Upper lobe of left lung (tissue), 6 donors: ENCODE data around the gene FAAP24. TPM values are rescaled to one million over a fixed set of nuclear protein-coding genes. Genes with fewer than 3 reads are reported as not detected.
"Not testable (repeated sequence)": the region's sequence is repeated elsewhere in the genome, so short reads cannot be mapped to it uniquely, and the experiment has no call there.

Experiments
- ATAC-seq, 2 donors: fragments of 200-7000 bp; cut with Tn5 transposase; one replicate each; pipeline ENCODE4 v1.9.1; 2022; ENCODE audit warnings: mild to moderate bottlenecking in 2 of 2, moderate library complexity in 2 of 2; ENCODE audit not compliant: low FRiP score in 2 of 2
- DNase-seq, 2 donors: peaks; one replicate each; pipeline ENCODE4 v3.0.0-alpha.2; 2019 to 2020
- H3K27ac ChIP-seq, 4 donors: fragments of 200-600 bp; sonication (generic); one replicate each; pipeline ENCODE4 v1.5.1; 2016 to 2019
- H3K27me3 ChIP-seq, 4 donors: fragments of 200-600 bp; sonication (generic); one replicate each; pipeline ENCODE4 v1.5.1; 2017 to 2019
- H3K36me3 ChIP-seq, 4 donors: fragments of 200-600 bp; sonication (generic); one replicate each; pipeline ENCODE4 v1.5.1; 2016 to 2019
- H3K4me1 ChIP-seq, 4 donors: fragments of 200-600 bp; sonication (generic); one replicate each; pipeline ENCODE4 v1.5.1; 2018 to 2019
- H3K4me3 ChIP-seq, 4 donors: fragments of 200-600 bp; sonication (generic); one replicate each; pipeline ENCODE4 v1.5.1; 2017 to 2019; ENCODE audit warnings: mild to moderate bottlenecking in 2 of 4, moderate library complexity in 1 of 4
- H3K9me3 ChIP-seq, 4 donors: fragments of 200-600 bp; sonication (generic); one replicate each; pipeline ENCODE4 v1.5.1; 2018 to 2019
- EP300 ChIP-seq, 4 donors: sonication (generic); formaldehyde crosslinking; IDR thresholded peaks; one replicate each; pipeline ENCODE4 v1.5.1; 2017; ENCODE audit warnings: antibody characterized with exemption in 4 of 4, control low read depth in 2 of 4
- POLR2A ChIP-seq, 4 donors: fragments of 450-650 bp; IDR thresholded peaks; one replicate each; pipeline ENCODE4 v1.5.1; 2016 to 2017; ENCODE audit warnings: antibody characterized with exemption in 4 of 4, mild to moderate bottlenecking in 2 of 4
- POLR2AphosphoS5 ChIP-seq, 2 donors: sonication (generic); formaldehyde crosslinking; IDR thresholded peaks; one replicate each; pipeline ENCODE4 v1.5.1; 2017; ENCODE audit warnings: antibody characterized with exemption in 2 of 2
- WGBS, 2 donors: methylation state at CpG; one replicate each; pipeline ENCODE4 v1.1.5; 2017 to 2018; 5-methylcytosine and 5-hydroxymethylcytosine counted together
- total RNA-seq, 6 donors: library from RNA; depleted of rRNA in 4 of 6; stranded (reverse); fragments of >200 nt in 4 of 6; gene quantifications; one replicate each; pipeline versions ENCODE4 v1.1.0 to v1.2.1, GENCODE V29; 2016 to 2021
- TF ChIP-seq, protein P1 (sequence below), 6 experiments: fragments of 450-650 bp in 4 of 6; fragments of 200-600 bp in 2 of 6; sonication (generic) in 2 of 6; IDR thresholded peaks; one replicate each; pipeline ENCODE4 v1.5.1; 2016 to 2019; ENCODE audit warnings: antibody characterized with exemption in 6 of 6
- donor health status: DM: no; HTN: no; CAD: no; lungs with moderate emphysema.
- donor health status: DM: no; HTN: yes; CAD: no; lungs with severe emphysema.

Gene FAAP24
- total RNA-seq, 6 donors from 2014 or later = 1.4 to 7.3 (median 2.0) TPM; not detected in 1

DNA sequence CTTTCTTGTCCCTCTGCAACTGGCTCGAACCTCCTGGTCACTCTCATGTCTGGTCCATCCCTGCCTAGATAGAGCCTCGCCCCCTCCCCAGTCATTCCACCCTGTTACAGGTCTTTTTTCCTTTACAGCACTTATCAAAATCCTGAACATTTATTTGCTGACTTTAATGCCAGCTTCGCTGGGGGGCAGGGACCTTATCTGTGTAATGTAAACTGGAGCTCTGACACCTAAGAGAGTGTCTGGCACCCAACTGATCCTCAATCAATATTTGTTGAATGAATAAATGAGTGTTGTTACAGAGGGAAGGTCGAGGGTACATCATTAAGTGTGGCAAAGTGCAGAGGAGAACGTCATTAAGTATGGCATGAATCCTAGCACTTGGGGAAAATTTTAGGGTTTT lies 16.7 kb downstream of the FAAP24 start:
- Histone ChIP-seq H3K4me1 (no peaks in the 10 kb centered on the region), H3K27me3 (no peaks in the 10 kb centered on the region), H3K9me3 (no peaks in the 10 kb centered on the region), H3K4me3 (no peak overlapping the region), H3K36me3 (peaks cover 0 to 12% (median 0%) of the 10 kb centered on the region in 4 donors), H3K27ac (no peak overlapping the region)
- WGBS, 2 donors = 60 to 65% methylated on average over 5 of the region's 5 CpGs
- ATAC-seq (no peak), DNase-seq (no peak)
- TF ChIP-seq, protein P1, sequence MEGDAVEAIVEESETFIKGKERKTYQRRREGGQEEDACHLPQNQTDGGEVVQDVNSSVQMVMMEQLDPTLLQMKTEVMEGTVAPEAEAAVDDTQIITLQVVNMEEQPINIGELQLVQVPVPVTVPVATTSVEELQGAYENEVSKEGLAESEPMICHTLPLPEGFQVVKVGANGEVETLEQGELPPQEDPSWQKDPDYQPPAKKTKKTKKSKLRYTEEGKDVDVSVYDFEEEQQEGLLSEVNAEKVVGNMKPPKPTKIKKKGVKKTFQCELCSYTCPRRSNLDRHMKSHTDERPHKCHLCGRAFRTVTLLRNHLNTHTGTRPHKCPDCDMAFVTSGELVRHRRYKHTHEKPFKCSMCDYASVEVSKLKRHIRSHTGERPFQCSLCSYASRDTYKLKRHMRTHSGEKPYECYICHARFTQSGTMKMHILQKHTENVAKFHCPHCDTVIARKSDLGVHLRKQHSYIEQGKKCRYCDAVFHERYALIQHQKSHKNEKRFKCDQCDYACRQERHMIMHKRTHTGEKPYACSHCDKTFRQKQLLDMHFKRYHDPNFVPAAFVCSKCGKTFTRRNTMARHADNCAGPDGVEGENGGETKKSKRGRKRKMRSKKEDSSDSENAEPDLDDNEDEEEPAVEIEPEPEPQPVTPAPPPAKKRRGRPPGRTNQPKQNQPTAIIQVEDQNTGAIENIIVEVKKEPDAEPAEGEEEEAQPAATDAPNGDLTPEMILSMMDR (IDR thresholded peaks at IDR 0.05) = no peak
- no peak for TF ChIP-seq EP300 (IDR thresholded peaks at IDR 0.05)
- TF ChIP-seq POLR2AphosphoS5 (IDR thresholded peaks at IDR 0.05) = no peak
- TF ChIP-seq POLR2A (IDR thresholded peaks at IDR 0.05) = no peak

DNA sequence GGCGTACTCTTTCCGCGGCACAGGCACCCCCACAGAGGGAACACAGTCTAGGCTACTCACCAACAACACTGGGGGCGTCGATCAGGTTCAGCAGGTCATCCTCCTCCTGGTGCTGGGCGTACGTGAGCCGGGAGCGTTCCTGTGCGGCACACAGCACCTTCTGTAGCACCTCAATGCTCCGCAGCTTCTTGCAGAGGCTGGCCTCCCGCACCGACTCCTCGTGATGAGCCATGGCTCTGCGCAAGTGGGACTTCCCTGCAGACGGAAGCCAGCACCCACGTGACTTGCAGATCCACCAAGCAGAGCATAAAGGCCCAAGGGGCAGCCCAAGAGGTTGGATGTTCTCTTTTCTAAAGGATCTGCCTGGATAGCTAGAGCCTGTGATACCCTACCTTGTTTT lies 23.9 kb downstream of the FAAP24 start:
- WGBS, 2 donors = 73 to 90% methylated on average over 10 to 17 of the region's 17 CpGs
- H3K4me1 ChIP-seq, H3K27ac ChIP-seq, H3K36me3 ChIP-seq, H3K27me3 ChIP-seq, H3K4me3 ChIP-seq, H3K9me3 ChIP-seq: not testable (repeated sequence)
- ATAC-seq (peak; percentile 20 to 25), DNase-seq (peak in 1 of 2 donors; percentile 44)

DNA sequence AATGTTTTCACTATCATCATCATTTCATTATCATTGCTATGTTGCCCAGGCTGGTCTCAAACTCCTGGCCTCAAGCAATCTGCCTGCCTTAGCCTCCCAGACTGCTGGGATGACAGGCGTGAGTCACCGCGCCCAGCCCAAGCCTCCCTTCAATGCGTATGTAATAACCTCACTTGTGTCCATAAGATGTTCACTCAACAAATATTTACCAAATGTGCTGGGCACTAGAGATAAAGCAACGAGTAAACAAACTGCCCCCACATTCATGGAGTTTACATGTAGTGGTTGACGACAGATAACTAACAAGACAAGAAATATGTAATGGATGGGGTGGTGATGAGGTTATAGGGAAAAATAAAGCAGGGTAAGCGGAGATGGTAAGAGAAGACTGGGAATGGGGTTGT lies 25.0 kb downstream of the FAAP24 start:
- H3K4me1 ChIP-seq, DNase-seq, H3K4me3 ChIP-seq, H3K27me3 ChIP-seq, H3K9me3 ChIP-seq, H3K36me3 ChIP-seq, H3K27ac ChIP-seq, ATAC-seq: not testable (repeated sequence)
- WGBS, 2 donors = 67 to 74% methylated on average over 7 of the region's 7 CpGs

DNA sequence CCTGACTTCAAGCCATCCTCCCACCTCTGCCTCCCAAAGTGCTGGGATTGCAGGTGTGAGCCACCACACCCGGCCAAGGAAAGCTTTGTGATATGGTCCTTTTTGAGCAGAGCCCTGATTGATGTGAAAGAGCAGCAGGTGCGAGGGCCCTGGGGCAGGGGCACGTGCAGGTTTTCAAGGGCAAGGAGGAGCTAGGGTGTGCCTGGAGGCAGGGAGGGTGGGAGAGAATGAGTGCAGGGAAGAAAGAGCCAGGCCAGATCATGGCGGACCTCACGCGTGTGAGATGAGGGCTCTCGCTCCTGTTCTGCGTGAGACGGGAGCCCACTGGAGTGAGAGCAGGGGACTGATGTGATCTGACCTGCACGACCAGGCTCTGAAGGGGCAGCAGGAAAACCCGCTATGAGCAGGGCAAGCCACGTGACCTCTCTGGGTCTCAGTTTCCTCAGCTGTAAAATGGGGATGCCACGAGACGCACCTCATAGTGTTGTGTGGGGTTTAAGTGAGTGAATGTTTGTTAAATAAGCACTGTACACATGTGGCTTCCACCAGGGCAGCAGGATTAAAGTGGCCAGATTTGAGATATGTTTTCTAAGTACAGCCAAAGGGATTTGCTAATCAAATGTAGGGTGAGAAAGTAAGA lies 25.8 kb downstream of the FAAP24 start:
- Histone ChIP-seq H3K4me1 (no peaks in the 10 kb centered on the region), H3K36me3 (peaks cover 0 to 5% (median 0%) of the 10 kb centered on the region in 4 donors), H3K4me3 (no peak overlapping the region), H3K9me3 (no peaks in the 10 kb centered on the region), H3K27ac (no peak overlapping the region), H3K27me3 (no peaks in the 10 kb centered on the region)
- WGBS, 2 donors = 85 to 87% methylated on average over 14 of the region's 14 CpGs
- TF ChIP-seq EP300 (IDR thresholded peaks at IDR 0.05) = no peak
- TF ChIP-seq POLR2AphosphoS5 (IDR thresholded peaks at IDR 0.05) = no peak
- TF ChIP-seq, protein P1 (IDR thresholded peaks at IDR 0.05) = no peak
- TF ChIP-seq POLR2A (IDR thresholded peaks at IDR 0.05) = no peak
- DNase-seq (no peak), ATAC-seq (no peak)

DNA sequence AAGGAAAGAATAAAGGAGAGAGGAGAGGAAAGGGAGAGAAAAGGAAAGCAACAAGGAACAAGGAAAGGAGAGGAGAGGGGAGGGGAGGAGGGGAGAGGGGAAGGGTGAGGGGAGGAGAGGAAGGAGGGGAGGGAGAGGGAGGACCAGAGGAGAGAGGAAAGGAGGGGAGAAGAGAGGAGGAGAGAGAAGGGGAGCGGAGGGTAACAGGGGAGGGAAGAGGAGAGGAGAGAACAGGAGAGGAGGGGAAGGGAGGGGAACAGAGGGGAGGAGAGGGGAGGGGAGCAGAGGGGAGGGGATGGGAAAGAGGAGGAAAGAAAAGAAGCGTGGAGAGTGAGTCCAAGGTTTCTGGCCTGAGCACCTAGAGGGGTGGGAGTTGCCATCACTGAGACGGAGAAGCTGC lies 26.7 kb downstream of the FAAP24 start:
- WGBS, 2 donors = 78 to 84% methylated on average over 3 of the region's 3 CpGs
- TF ChIP-seq, protein P1 (IDR thresholded peaks at IDR 0.05) = no peak
- TF ChIP-seq POLR2A (IDR thresholded peaks at IDR 0.05) (no peak), POLR2AphosphoS5 (IDR thresholded peaks at IDR 0.05) (no peak), EP300 (IDR thresholded peaks at IDR 0.05) (no peak)
- no peaks in the 10 kb centered on the region for H3K4me1 ChIP-seq
- no peaks in the 10 kb centered on the region for H3K9me3 ChIP-seq
- no peak for DNase-seq
- H3K4me3 ChIP-seq = no peak overlapping the region
- peaks cover 0 to 3% (median 0%) of the 10 kb centered on the region in 4 donors for H3K36me3 ChIP-seq
- no peak for ATAC-seq
- H3K27ac ChIP-seq = no peak overlapping the region
- H3K27me3 ChIP-seq = no peaks in the 10 kb centered on the region

DNA sequence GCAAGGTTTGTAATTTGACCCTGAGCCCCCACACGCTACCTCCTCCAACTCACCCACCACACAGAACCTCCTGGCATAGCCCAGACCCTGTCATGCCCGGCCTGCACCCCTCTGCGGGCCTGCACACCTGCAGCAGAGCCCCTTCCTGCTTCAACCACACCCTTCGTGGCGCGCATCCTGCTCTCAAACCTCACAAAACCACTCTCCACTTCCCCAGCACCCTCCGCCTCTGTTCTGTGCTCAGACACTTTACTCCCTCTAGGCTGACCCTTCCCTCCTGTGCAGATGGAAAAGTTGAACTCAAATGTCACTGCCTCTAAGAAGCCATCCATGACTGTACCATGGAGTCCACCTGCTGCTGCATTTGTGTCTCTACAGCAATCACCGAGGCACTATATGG lies 28.5 kb downstream of the FAAP24 start:
- Histone ChIP-seq H3K9me3 (no peaks in the 10 kb centered on the region), H3K4me1 (no peaks in the 10 kb centered on the region), H3K27ac (no peak overlapping the region), H3K36me3 (no peaks in the 10 kb centered on the region), H3K27me3 (no peaks in the 10 kb centered on the region), H3K4me3 (no peak overlapping the region)
- WGBS, 2 donors = 70 to 80% methylated on average over 8 of the region's 8 CpGs
- DNase-seq = no peak
- TF ChIP-seq POLR2AphosphoS5 (IDR thresholded peaks at IDR 0.05) = no peak
- TF ChIP-seq, protein P1 (IDR thresholded peaks at IDR 0.05) = no peak
- TF ChIP-seq EP300 (IDR thresholded peaks at IDR 0.05) = no peak
- no peak for TF ChIP-seq POLR2A (IDR thresholded peaks at IDR 0.05)
- no peak for ATAC-seq
